Ureter (tissue), 1 donor: Measurements from ENCODE around the gene PKD1. TPM values are rescaled to one million over a fixed set of nuclear protein-coding genes. Genes with fewer than 3 reads are reported as not detected.

Experiments
- DNase-seq: peaks from one replicate; pipeline ENCODE4 v3.0.0-alpha.2; 2020; ENCODE audit warnings: low spot score
- total RNA-seq: library from RNA; stranded (reverse); gene quantifications from one replicate; pipeline ENCODE4 v1.2.4, GENCODE V29; 2023
- donor health status: DM: yes; HTN: yes; CAD: no.

The PKD1 gene
- total RNA-seq = 165 TPM

DNA sequence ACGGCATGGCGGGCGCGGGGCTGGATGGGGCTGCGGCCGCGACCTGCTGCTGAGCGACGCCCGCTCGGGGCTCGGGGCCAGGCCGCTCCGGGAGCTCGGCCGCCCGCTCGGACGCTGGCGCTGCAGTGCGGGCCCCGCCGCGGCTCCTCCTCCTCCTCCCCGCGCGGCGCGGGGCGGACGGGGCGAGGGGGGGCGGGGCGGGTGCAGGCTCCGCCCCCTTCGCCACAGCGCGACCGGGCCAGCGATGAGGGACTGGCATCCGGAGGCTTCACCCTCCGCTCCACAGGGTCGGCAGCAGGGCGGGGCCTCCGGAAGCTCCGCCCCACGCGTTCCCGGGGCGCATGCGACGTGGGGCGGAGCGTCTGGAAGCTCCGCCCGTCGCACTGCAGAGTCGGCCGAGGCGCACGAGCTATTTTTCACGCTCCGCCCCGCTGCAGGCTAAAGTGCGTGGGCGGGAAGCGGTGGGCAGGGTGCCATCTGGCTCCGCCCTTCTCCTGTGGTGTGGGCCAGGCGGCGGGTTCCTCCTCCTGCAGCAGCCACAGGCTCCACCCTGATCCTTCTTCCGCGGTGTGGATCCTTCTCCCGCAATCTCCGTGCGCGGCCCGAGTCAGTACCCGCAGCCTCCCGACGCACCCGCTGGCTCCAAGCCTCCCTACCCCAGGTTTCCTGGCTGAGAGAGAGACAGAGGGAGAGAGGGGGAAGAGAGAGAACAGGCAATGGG is at the start of gene PKD1:
Gene PKD1, minus strand, starts transcription at position 129 of the 721 bp plus-strand sequence. CDS start 209 bp downstream, outside the sequence.
- DNase-seq = peak; percentile 97

- DNase-seq = no peak
These were observed 49.3 kb upstream of the PKD1 start for GRCh38 chr16:2184962-2185361.

DNA sequence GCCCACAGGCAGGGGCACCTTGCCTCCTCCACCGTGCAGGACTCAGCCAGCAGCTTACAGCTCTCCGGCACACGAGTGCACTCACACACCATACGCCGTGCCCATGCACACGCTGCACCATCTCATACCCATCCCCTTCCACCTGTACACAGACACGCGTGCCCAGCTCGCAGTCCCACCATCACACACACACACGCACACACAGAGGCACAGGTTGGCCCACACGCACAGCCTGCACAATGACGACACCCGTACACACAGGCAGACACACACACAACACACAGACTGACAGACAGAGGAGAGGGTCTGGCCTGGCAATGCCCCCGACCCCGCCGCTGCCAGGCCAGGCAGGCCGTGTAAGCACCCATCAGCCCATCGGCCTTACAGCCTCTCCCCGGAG is 48.6 kb upstream of the PKD1 start:
- no peak for DNase-seq

DNA sequence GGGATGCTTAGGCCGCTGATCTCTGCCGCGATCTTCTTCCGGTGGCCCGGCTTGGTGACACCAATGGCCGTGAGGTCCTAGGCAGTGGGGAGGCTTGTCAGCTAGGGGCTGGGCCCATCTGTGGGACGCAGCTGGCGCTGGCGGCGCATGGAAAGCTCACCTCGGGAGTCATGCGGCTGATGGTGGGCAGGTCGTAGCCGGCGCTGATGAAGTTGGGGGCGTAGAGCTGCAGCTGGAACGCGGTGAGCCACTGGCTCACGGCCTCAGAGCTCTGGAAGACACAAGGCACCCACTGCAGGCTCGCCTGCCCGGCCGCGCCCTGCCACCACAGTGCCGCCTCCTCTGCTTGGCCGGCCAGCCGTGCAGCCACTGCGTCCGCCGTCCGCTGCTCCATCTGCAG is 48.0 kb upstream of the PKD1 start:
- no peak for DNase-seq

- no peak for DNase-seq
These were observed 46.3 kb upstream of the PKD1 start for GRCh38 chr16:2181952-2182351.

GRCh38 chr16:2180962-2181923 is 45.5 kb upstream of the PKD1 start:
- DNase-seq = no peak

- no peak for DNase-seq
These were observed 44.8 kb upstream of the PKD1 start for GRCh38 chr16:2180461-2180860.

DNA sequence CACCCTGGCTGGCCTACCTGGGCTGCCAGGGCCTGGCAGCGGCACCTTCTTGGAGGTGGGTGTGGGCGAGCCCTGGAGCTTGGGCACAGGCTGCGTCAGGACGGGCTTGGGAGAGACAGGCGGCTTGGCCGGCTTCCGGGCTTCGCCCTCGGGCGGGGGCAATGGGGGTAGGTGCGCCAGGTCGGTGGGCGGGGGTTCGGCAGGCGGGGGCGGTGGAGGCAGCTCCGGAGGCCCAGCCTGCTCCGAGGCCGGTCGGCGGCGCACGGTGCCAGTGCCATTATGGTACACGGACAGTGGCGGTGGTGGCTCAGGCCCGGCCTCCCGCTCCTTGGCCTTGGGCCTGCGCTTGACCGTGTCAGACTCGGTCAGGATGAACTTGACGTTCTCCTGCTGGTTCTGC is 43.9 kb upstream of the PKD1 start:
- DNase-seq = no peak

GRCh38 chr16:2179107-2179501 is 43.4 kb upstream of the PKD1 start:
- DNase-seq = no peak

DNA sequence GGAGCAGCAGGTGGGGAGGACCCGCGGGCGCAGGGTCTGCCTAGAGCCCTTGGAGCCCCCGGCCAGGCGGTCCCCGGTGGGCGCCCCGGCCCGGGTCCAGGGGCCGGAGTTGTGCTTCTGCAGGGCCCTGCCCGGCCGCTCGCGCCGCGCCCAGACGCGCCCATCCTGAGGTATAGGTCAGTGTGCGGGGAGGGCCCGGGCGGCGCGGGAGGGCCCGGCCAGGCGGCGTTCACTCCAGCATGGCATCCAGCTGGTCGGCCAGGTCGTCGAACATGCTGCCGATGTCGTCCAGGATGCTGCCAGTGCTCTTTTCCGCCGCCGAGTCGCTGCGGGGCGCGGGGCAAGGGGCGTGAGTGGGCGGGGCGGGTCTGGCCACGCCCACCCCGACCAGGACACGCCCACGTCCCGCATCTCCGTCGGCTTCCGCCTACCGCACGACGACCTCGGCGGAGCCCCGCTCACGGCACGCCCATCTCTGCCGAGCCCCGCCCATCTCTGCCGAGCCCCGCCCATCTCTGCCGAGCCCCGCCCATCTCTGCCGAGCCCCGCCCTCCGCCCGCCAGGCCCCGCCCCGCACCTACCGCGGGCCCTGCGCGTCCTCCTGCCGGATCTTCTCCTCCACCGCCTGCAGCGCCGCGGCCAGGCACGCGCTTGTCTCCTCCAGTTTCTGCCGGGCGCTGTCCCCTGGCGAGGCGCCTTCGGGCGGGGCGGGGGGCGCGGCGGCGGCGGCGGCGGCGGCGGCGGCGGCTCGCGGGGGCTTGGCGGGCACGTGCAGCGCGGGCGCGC is 42.8 kb upstream of the PKD1 start:
- DNase-seq = no peak

GRCh38 chr16:2177561-2177960 is 41.9 kb upstream of the PKD1 start:
- no peak for DNase-seq

- no peak for DNase-seq
These were observed 41.4 kb upstream of the PKD1 start for GRCh38 chr16:2177101-2177500.

DNA sequence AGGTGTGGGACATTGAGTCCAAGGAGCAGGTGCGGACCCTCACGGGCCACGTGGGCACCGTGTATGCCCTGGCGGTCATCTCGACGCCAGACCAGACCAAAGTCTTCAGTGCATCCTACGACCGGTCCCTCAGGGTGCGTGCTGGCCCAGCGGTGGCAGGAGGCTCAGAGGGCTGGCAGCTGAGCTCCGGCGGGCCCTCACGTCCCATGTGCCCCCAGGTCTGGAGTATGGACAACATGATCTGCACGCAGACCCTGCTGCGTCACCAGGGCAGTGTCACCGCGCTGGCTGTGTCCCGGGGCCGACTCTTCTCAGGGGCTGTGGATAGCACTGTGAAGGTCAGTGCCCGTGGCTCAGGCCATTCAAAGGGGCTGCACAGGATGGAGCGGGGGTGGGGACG is 40.3 kb upstream of the PKD1 start:
- no peak for DNase-seq

- no peak for DNase-seq
These were observed 39.8 kb upstream of the PKD1 start for GRCh38 chr16:2175454-2175853.

- no peak for DNase-seq
These were observed 38.9 kb upstream of the PKD1 start for GRCh38 chr16:2174396-2175131.

DNA sequence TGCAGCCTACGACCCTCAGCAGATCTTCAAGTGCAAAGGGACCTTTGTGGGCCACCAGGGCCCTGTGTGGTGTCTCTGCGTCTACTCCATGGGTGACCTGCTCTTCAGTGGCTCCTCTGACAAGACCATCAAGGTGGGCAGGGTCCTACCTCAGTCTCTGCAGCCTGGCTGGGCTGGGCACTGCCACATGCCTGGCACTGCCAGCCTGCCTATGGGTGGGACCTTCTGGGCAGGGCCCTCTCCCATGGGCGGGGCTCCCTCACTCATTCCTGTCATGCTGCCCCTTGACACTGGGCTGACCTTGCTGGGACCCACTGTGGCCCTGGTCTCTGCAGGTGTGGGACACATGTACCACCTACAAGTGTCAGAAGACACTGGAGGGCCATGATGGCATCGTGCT is 38.2 kb upstream of the PKD1 start:
- DNase-seq = no peak

DNA sequence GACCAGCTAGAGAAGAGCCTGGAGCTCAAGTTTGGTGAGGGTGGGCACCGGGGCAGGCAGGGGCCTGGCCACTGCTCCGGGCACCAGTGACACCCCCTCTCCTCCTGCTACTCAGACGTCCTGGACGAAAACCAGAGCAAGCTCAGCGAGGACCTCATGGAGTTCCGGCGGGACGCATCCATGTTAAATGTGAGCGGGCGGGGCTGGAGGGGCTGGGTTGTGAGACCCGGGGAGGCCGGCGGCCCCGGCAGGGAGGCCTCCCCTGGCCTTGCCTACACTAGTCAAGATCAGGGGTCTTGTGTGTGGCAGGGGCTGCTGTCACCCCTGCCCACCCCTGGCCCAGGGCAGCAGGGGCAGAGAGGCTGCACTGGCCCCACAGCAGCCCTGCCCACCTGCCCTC is 37.7 kb upstream of the PKD1 start:
- DNase-seq = no peak

GRCh38 chr16:2172688-2173335 is 37.1 kb upstream of the PKD1 start:
- no peak for DNase-seq

- DNase-seq = no peak
These were observed 36.0 kb upstream of the PKD1 start for GRCh38 chr16:2171601-2172178.

- no peak for DNase-seq
These were observed 35.1 kb upstream of the PKD1 start for GRCh38 chr16:2170587-2171435.
